Left colon (tissue), 2 donors: ENCODE measurements around the gene VPS35. TPM values are rescaled to one million over a fixed set of nuclear protein-coding genes. Genes with fewer than 3 reads are reported as not detected.

Source experiments
- ATAC-seq: fragments of 200-7000 bp; cut with Tn5 transposase; one replicate; pipeline ENCODE4 v1.9.1; 2020; ENCODE audit warnings: mild to moderate bottlenecking, moderate library complexity
- DNase-seq, 2 donors: peaks; one replicate each; pipeline ENCODE4 v3.0.0-alpha.2; 2020
- intact Hi-C, 2 donors: fragments of 100-400 bp; cut with DNase I in 1 of 2; cut with micrococcal nuclease in 1 of 2; formaldehyde crosslinking; loops; one replicate each; pipeline versions ENCODE4 v1.11.2 to v1.14.0; 2022; cut with DNase I, micrococcal nuclease
- long read RNA-seq: library from polyadenylated mRNA; unstranded; transcript quantifications from one replicate; pipeline ENCODE4 v2.0.0, GENCODE V29; 2021
- total RNA-seq, 2 donors: library from RNA; stranded (reverse); fragmentation: NEBNext Ultra II Directional; extraction: Animal tissue kit (Norgen Biotek cat#: 25700); gene quantifications; one replicate each; pipeline ENCODE4 v1.2.1, GENCODE V29; 2021
- donor health status: DM: no; HTN: no; CAD: no.
- donor health status: DM: yes; HTN: yes; CAD: no.

The VPS35 gene
- 100 to 1,000 TPM in 1 of 2 donors, 10 to 100 TPM in 1; 82.1 to 108 TPM for total RNA-seq
- long read RNA-seq, full-length matches to known transcripts: 202 of 244 reads
- long read RNA-seq, partial matches to known transcripts: 24 of 244 reads
- long read RNA-seq, other reads (novel, unspliced or antisense): 18 of 244 reads

DNA sequence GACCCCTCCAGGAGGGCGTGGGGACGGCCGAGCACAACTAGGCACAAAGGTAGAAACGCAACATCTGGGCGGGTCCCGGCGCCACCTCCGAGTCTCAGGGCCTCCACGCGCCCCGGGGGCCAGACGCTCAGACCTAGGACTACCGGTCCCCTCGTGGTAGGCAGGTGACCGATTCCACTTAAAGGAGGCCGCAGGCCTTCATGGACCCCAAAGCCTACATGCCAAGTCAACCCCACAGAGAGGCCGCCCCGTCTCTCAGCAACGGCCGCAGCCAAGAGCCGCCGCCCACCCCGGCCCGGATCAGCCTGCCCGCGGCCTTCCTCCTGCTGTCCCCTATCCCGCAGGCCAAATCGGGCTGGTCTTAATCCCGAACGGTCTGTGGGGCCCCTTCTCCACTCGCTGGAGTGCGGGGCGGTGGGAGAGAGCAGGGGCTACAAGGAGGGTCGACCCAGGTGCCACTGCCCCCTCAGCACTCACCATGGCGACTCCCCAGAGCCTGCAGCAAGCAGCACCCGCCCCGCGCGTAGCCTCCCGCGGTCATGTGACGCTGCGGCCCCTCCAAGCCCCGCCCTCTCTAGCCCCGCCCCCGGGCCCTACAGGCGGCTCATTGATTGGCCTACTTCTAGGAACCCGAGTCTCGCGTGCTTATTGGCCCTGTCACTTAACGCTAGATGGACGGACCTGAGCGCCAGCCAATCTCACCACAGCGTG, at the start of gene VPS35:
TSS of gene VPS35 (minus strand) at position 525 of the 711 bp plus-strand sequence. CDS start at position 480, 45 bp downstream.
- intact Hi-C loops: no loop called here
- peak; percentile 99 to 100 for DNase-seq
- peak; percentile 87 for ATAC-seq

DNA sequence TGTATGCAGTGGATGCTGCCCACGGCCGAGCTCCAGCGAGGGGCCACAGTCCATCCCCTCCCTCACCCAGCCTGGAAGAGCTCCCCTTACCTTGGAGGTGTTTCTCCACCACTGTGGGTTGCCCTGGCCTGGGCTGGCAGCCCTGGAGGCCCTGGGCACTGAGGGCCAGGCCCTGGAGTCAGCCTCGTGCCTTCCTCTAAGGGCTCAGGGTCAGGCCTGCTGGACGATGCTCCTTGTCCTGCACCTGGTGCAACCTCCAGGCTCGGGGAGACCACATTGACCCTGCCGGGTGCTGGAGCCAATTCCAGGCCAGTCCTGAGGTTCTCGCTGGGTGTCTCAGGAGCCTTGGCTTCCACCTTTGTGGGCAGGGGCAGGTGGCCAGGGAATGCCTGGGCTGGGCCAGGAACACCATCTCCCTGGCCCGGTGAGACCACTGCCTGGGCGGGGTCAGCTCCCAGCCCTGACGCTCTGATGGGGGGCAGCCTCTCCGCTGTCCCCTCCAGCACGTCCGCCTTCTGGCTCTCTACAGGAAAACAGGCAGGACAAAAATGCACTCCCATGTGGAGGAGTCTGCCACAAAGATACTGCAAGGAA, 48.7 kb upstream of the VPS35 start:
- intact Hi-C loops: no loop called here
- no peak for ATAC-seq

DNA sequence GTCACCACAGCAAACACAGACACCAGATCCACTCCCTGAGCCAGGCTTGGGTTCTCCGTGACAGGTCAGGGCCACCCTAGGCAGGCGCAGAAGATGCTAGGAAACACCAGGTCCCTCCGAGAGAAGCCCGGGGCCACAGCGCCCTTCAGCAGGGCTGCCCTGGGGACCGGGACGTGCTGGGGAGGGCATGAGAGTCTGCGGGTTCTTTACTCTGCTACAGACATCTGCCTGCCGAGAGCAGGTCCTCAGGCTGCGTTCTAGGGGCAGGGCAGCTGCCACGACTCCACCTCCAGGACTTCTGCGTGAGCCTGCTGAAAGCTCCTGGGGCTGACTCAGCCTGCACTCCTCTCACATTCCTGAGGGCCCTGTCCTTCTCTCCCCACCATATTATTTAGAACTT, 47.7 kb upstream of the VPS35 start:
- DNase-seq (no peak), ATAC-seq (no peak)
- intact Hi-C loops: no loop called here

More for the DNA sequence above, 48.7 kb upstream of the VPS35 start:
- DNase-seq: no peak

DNA sequence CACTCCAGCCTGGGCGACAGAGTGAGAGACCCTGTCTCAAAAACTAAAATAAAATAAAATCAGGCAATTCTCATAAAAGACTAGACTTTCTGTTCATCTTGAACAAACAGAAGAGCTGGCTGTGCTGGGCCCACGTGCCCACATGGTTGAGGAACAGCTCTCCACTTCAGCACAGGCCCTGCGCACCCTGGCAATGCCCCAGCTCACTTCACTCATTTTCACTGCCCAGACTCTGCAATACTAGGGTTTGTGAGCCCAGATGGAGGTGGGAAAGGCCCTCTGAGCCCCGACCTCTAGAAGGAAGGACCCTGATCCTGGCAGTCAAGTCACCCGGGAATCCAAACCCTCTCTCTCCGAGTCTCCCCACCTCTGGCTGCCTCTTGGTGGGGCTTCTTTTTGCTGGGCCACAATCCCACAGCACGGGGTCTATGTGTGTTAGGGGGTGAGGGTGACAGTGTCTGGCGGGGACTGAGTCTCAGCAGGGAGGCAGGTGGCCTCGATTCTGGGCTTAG, 44.4 kb upstream of the VPS35 start:
- intact Hi-C loops: no loop called here
- ATAC-seq (no peak), DNase-seq (no peak)

DNA sequence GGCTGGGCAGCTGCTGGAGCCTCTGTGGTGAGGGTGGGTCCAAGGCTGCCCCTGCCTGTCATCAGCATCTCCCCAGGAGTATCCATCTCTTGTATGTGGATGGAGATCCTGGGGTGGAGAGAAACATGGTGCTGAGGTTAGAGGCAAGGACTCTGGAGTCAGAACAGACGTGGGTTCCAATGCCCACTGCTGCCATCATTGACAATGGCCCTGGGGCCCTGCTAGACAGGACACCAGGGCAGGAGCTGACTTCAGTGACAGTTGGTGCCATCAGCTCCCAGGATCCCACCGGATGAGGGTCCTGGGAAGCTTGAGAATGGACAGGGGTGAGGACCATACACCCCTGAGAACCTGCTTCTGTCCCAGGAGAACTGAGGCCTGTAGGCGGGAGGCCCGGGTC, 43.6 kb upstream of the VPS35 start:
- no peak for ATAC-seq
- DNase-seq: no peak
- intact Hi-C loops: no loop called here

DNA sequence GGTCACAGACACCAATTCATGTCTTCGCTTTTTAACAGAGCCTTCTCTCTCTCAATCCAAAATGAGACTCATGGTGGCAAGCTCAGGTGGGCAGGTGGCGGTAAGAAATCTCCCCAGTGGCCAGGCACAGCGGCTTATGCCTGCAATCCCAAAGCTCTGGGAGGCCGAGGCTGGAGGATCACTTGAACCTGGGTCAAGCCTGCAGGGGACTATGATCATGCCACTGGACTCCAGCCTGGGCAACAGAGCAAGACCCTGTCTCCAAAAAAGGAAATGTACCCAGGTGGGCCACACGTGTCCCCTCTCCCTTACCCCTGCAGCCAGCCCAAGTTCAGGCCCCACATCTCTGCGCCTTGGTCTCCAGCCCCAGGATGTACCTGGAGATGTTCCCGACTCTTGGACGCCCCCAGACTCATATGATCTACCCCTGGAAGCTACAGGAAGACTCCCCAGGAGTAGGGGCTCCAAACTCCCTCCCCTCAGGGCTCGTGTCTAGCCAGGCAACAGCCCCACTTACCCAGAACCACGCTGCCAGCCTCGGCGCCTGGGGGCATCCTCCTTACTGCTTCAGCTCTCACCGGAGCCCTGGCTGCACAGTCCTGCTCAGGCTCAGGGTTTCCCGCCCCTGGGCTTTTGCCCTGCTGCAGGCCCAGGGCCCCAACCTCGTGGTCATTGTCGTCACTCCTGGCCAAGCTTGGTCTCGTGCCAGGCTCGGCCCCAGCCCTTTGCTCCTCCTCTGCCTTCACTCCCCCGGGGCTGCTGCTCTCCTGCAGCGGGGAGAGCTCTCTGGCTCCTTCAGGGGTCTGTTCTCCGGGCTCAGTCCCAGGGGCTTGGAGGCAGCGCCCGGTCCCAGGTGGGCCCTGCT, 42.9 kb upstream of the VPS35 start:
- no peak for ATAC-seq
- DNase-seq: no peak
- intact Hi-C loops: no loop called here

DNA sequence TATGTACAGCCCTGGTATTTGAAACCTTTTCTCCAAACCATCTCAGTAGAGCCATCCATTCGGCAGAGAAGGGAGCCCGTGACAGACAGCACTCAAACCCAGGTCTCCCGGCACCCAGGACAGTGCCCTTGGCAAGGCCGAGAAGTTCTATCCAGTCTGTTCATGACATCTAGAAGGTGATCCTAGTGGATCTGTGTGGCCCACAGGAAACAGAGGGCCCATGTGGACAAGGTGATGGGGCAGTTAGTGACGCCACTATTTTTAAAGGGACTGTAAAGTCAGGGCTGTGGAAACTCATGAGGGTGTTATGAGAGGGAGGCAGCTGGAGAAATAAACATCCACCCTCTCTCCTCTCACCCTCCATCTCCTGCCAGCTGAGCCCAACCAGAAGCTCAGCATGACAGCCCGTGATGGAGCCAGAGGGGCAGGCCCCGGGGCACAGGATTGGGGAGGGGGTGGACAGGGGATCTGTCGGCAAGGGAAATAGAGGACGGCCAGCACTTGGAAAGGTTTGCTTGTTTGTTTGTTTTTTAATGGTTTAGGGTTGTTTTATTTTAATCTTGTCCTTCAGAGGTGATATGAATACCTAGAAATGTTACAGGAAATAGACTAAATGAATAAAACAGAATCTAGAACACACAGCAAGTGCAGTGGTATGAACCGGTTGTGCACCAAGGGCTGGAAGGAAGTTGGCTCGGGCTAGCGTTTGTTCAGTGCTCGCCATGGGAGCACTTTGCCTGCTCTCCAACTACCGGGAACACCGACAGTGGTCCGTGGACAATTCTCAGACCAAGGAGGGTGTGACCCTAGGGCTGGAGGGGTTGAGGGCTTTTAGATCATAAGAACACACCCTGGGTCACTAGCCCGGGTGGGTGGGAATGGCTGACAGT, 42.1 kb upstream of the VPS35 start:
- ATAC-seq (no peak), DNase-seq (no peak)
- intact Hi-C loops: no loop called here

DNA sequence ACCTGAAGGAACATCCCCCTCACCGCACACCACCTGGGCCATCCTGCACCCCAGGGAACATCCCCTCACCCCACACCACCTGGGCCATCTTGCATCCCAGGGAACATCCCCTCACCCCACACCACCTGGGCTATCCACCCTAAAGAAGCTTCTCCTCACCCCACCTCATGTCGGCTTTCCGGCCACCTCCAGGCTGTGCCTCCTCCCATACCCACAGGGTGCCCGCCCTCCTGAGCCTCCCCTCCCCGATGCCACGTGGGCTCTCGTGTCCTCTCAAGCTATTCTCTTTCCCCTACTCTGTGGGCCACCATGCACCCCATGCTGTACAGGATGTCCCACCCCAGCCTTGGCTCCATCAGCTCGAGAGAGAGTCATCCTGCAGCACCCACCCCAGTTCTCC, 41.1 kb upstream of the VPS35 start:
- DNase-seq: no peak
- no peak for ATAC-seq
- intact Hi-C loops: no loop called here

DNA sequence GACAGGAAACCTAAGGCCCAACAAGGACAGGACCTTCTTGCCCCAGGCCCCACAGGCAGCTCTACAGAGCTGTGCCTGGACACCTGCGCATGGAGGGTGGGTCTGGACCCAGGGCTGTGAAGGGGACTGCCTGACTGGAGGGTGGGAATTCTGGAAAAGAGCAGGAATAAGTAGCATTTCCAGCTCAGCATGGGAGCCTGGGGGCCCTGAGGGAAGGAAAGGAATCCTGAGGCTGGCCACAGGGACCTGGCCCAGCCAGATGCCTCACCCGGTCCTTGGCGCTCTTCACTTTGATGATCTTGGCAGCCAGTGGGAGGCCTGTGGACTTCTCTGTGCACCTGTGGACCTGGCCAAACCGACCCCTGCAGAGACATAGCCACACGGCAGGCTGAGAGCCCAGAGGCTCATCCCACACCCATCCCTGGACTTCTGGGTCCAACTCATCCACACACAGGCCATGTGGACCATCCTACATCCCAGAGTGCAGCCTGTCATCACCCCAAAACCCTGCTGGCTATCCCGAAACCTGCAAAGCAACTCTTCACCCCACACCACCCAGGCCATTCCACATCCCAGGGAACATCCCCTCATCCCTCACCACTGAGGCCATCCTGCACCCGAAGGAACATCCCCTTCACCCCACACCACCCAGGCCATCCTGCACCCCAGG, 40.5 kb upstream of the VPS35 start:
- intact Hi-C loops: no loop called here
- ATAC-seq (no peak), DNase-seq (no peak)

DNA sequence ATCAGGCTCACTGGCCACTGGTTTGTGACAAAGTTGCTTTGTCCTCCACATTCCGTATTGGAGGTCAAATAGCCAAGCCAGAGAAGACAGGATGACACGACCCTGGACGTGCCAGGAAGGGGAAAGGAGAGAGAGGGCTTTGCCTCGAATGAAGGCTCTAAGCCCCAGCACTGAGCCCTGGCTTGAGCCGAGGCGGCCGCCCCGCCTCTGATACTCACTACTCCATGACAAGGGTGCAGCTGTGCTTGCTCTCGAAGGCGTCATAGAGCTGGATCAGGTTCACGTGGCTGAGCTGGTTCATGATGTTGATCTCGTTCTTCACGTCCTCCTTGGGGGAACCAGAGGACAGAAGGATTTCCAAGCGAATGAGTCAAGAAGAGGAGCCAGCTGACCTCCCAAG, 39.8 kb upstream of the VPS35 start:
- ATAC-seq (no peak), DNase-seq (no peak)
- intact Hi-C loops: no loop called here

DNA sequence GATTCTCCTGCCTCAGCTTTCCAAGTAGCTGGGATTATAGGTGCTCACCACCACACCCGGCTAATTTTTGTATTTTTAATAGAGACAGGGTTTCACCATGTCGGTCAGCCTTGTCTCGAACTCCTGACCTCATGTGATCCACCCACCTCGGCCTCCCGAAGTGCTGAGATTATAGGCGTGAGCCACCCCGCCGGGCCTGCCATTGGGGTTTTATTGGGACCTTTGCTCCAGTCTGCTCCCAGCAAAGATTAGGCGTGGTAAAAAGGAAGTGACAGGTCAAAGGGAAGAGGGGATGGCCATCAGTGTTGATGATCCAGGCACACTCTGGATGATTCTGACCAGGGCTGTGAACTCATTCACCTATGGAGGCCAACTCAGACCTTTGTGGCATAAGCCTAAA, 38.7 kb upstream of the VPS35 start:
- intact Hi-C loops: no loop called here
- ATAC-seq: peak; percentile 54

DNA sequence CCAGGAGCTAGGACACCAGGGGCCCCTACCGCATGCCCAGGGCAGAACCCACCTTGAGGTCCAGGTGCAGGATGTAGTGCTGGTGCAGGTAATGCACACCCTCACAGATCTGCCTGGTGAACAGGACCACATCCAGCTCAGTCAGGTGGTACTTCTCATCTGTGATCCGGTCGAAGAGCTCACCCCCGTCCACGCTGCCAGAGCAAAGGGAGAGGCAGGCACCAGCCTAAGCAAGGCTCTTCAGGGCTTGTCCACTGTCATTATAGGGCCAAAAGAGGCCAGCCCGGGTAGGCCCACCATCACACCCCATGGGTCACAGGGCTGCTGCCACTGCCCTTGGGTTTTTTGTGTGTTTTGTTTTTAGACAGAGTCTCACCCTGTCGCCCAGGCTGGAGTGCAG, 38.2 kb upstream of the VPS35 start:
- DNase-seq (no peak), ATAC-seq (no peak)
- intact Hi-C loops: no loop called here

More for the DNA sequence above, 38.7 kb upstream of the VPS35 start:
- DNase-seq: no peak

DNA sequence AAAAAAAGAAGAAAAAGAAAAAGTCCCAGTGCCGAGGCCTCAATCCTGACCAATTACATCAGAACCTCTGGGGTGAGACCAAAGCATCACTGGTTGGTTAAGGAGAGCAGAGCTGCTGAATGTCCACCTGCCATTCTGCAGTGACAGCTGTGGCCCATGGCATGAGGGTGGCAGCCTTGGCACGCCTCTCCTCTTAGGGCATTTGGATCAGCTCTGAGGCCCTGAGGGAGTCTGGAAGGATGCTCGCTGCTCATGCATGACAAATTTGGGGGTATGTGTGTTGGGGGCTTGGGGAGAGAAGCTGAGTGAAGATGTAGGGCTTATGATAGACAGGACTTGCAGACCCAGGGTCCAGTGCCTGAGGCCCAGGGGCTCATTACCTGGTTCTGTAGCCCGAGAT, 32.9 kb upstream of the VPS35 start:
- no peak for DNase-seq

DNA sequence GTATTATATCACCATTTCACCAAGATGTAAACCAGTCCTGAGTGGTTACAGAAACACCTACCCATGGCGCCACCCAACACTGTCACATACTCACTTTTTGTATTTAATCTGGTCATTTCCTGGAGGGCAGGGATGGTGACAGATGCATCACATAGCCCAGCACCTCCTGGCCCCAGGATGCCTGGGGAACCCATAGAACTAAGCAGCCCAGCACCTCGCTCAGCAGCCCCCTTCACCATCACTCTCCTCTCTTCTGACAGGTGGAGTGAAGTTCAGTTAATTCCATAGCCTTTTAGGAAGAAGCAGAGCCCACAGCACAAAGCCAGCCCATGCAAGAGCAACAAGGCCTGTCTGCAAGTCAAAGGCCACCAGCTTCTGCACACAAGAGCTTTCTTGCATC, 31.6 kb upstream of the VPS35 start:
- ATAC-seq (no peak), DNase-seq (no peak)
- intact Hi-C loops: no loop called here

More for the DNA sequence above, 32.9 kb upstream of the VPS35 start:
- ATAC-seq: no peak
- intact Hi-C loops: no loop called here

DNA sequence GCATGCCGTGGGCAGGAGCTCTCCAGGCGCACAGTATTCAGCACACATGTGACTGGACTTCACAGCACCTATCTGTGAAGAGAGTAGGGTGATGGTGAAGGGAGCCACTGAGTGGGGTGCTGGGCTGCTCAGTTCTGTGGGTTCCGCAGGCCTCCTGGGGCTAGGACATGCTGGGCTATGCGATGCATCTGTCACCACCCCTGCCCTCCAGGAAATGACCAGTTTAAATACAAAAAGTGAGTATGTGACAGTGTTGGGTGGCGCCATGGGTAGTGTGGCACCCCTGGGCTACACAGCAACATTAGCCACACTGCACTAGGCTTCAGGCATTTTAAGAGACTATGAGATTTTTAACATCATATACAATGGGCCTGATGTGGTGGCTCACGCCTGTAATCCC, 30.6 kb upstream of the VPS35 start:
- ATAC-seq (no peak), DNase-seq (no peak)
- intact Hi-C loops: no loop called here

DNA sequence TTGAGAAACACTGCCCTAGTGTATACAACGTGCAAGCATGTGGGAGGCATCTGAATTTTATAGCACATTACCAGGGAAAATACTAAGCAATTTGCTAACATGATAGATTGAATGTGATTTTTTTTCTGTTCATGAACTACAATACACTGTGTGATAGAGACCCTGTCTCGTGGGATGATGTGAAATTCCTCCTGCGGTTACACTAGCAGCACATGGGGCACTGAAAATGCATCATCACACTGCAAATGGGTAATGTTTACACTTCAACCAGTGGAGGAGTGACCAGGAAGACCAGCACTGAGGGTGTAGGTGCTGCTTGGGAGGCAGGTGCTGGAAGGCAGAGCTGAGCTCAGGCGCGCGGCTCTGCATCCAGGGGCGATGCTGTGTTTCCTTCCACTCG, 29.2 kb upstream of the VPS35 start:
- DNase-seq (no peak), ATAC-seq (no peak)
- intact Hi-C loops: no loop called here

DNA sequence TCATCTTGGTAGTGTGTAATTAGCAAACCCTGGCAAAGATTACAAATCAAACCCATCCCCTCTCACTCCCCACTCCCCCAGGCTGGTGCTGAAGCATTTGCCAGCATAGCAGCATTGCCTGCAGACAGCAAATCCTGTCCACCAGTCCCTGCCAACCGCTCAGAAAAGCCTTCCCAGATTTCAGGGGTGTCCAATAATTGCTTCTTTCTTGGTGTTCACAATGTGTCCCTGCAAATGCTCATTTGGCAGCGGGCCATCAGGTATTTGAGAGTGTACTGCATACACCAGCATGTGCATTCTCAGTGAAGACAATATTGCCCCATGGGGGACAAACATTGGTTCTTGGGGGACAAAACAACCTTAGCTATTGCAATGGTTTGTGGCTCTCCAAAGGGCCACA, 28.7 kb upstream of the VPS35 start:
- DNase-seq: no peak
- intact Hi-C loops: no loop called here
- no peak for ATAC-seq

DNA sequence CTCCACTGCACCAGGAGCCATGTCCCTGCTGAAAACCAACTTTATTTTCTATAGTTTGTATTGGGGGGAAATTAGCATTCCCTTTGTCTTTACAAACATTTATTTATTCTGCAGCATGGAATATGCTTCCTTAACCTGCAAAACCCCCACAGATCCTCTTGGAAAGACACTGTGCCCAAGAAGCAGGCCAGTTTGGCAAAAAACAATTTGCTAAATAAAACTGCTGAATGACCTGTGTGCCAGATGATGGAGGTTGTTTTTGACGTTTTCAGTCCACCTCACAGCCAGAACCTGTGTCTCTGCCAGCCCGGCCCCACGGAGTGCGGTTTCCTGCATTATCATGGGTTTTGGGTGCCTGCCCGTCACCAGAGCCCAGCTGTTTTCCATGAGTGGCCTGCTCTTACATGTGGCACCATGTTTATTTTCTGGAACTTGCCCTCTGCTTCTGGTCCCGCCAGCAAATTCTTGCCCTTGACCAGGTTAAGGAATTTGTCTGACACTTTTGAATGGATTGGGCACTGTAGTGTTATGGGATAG, 26.9 kb upstream of the VPS35 start:
- DNase-seq: no peak
- no peak for ATAC-seq
- intact Hi-C loops: no loop called here
